OCI-LY7 (cell line): ENCODE results near the gene SUOX.

Experiments
- CTCF ChIP-seq: fragments of 200-600 bp; sonication (generic); conservative IDR thresholded peaks from 2 replicates; pipeline ENCODE4 v1.5.1; 2014; ENCODE audit warnings: mild to moderate bottlenecking, antibody characterized with exemption, low read length, moderate library complexity, mixed read lengths
- EZH2phosphoT487 ChIP-seq: fragments of 200-600 bp; sonication (generic); IDR thresholded peaks from 2 replicates; pipeline ENCODE4 v1.6.1; 2018; ENCODE audit warnings: low read depth, borderline replicate concordance, mild to moderate bottlenecking, mixed run types, antibody characterized with exemption, low read length, moderate library complexity, mixed read lengths

DNA sequence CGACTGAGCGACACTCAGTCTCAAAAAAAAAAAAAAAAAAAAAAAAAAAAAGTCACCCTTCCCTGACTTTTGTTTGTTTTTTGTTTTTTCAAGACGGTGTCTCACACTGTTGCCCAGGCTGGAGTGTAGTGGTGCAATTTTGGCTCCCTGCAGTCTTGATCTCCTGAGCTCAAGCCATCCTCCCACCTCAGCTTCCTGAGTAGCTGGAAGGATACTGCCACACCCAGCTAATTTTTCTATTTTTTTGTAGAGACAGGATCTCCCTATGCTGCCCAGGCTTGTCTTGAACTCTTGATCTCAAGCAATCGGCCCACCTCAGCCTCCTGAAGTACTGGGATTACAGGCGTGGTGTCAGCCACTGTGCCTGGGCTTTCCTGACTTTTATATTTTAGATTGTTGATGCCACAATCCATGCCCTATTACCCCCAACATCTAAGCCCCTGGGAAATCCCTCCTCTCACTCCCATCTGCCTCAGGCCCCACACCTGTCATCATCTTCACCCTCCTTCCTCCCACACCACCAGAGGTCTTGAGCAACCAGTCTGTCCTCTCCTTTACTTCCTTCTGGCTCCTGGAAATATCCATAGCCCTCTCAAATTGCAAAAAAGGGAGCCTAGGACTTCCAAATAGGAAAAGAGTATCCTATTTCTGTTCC lies 31.6 kb downstream of the SUOX start:
- TF ChIP-seq CTCF, result no peak
- no peak for TF ChIP-seq EZH2phosphoT487
